GM12892 (cell line): ENCODE measurements around the gene NR5A1.

Source experiments
- POLR2A ChIP-seq: IDR thresholded peaks from 2 replicates; pipeline ENCODE4 v1.6.1; 2011; ENCODE audit warnings: low read depth, low read length, control low read depth
- POLR2AphosphoS5 ChIP-seq: IDR thresholded peaks from 2 replicates; pipeline ENCODE4 v1.6.1; 2011; ENCODE audit warnings: low read depth, low read length, control low read depth

DNA sequence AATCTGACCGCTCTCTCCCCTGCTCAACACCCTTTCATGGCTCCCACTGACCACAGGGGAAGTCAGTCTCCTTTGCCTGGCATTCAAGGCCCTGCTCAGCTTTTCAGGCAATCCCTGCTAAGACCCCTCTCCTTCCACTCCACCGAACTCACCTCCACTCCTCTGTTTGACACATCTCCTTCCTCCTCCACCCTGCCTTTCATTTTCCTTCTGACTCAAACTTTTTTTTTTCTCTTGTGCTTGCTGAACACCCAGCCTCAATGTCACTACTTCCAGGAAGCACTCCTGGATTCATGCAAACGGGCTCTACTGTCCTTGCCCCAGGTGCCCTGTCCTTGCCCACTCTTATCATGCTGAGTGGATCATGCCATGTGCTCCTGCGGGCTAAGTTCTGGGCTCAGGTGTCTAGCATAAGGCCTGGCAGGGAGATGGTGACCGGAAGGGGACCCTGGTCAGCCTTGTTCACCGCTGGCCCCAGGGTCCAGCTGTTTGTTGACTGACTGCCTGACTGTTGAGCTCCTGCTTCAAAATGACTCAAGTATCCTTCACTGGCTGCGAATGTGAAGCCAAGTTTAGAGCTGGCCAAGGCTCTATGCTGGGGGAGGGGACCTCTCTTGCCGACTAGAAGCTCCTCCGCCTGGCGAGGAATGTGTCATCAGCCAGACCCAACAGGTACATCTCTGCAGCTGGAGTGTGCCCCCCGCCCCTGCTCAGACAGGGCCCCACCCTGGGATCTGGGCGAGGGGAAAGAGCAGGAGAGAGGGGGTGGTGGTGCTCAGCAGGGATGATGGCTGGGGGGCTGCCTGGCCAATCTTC, 6.2 kb downstream of the NR5A1 start:
- TF ChIP-seq POLR2AphosphoS5 (no peak), POLR2A (no peak)
